ENCODE results near the gene UTP11.

UTP11 gene

GRCh38 chr1:38062361-38063288 lies 50.1 kb downstream of the UTP11 start:
- H3K4me1 ChIP-seq (ENCODE audit: low read depth, poor library complexity, severe bottlenecking): peaks cover 5% of the 10 kb centered on the region

GRCh38 chr1:38063616-38064015 lies 51.1 kb downstream of the UTP11 start:
- TF ChIP-seq, protein P1, sequence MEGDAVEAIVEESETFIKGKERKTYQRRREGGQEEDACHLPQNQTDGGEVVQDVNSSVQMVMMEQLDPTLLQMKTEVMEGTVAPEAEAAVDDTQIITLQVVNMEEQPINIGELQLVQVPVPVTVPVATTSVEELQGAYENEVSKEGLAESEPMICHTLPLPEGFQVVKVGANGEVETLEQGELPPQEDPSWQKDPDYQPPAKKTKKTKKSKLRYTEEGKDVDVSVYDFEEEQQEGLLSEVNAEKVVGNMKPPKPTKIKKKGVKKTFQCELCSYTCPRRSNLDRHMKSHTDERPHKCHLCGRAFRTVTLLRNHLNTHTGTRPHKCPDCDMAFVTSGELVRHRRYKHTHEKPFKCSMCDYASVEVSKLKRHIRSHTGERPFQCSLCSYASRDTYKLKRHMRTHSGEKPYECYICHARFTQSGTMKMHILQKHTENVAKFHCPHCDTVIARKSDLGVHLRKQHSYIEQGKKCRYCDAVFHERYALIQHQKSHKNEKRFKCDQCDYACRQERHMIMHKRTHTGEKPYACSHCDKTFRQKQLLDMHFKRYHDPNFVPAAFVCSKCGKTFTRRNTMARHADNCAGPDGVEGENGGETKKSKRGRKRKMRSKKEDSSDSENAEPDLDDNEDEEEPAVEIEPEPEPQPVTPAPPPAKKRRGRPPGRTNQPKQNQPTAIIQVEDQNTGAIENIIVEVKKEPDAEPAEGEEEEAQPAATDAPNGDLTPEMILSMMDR (conservative IDR thresholded peaks at IDR 0.05; ENCODE audit: low read depth, low read length): no peak
- H3K27ac ChIP-seq: no peak overlapping the region
- no peak overlapping the region for H2AFZ ChIP-seq (ENCODE audit: low read depth)
- H3K4me2 ChIP-seq: no peak overlapping the region
- no peak overlapping the region for H3K9ac ChIP-seq
- H3K4me1 ChIP-seq (ENCODE audit: low read depth, poor library complexity, severe bottlenecking): peaks cover 5% of the 10 kb centered on the region
- no peaks in the 10 kb centered on the region for H3K79me2 ChIP-seq (ENCODE audit: insufficient read depth, low read depth)
- H3K27me3 ChIP-seq (ENCODE audit: insufficient read depth, low read depth): no peaks in the 10 kb centered on the region
- no peaks in the 10 kb centered on the region for H3K36me3 ChIP-seq (ENCODE audit: insufficient read depth)
- no peak overlapping the region for H3K4me3 ChIP-seq (IDR thresholded peaks at IDR 0.05; ENCODE audit: insufficient read depth, low read depth, low read length)
- no peaks in the 10 kb centered on the region for H4K20me1 ChIP-seq (ENCODE audit: insufficient read depth)

More at GRCh38 chr1:38062361-38063288, 50.1 kb downstream of the UTP11 start:
- Histone ChIP-seq H3K27me3 (ENCODE audit: insufficient read depth, low read depth) (no peaks in the 10 kb centered on the region), H3K4me2 (no peak overlapping the region), H3K27ac (no peak overlapping the region), H3K79me2 (ENCODE audit: insufficient read depth, low read depth) (no peaks in the 10 kb centered on the region), H4K20me1 (ENCODE audit: insufficient read depth) (no peaks in the 10 kb centered on the region), H3K9ac (no peak overlapping the region), H3K36me3 (ENCODE audit: insufficient read depth) (no peaks in the 10 kb centered on the region), H2AFZ (ENCODE audit: low read depth) (no peak overlapping the region; the same call in 1 of the 2 replicates), H3K4me3 (IDR thresholded peaks at IDR 0.05; ENCODE audit: insufficient read depth, low read depth, low read length) (no peak overlapping the region)
- TF ChIP-seq, protein P1 (conservative IDR thresholded peaks at IDR 0.05; ENCODE audit: low read depth, low read length): no peak

DNA sequence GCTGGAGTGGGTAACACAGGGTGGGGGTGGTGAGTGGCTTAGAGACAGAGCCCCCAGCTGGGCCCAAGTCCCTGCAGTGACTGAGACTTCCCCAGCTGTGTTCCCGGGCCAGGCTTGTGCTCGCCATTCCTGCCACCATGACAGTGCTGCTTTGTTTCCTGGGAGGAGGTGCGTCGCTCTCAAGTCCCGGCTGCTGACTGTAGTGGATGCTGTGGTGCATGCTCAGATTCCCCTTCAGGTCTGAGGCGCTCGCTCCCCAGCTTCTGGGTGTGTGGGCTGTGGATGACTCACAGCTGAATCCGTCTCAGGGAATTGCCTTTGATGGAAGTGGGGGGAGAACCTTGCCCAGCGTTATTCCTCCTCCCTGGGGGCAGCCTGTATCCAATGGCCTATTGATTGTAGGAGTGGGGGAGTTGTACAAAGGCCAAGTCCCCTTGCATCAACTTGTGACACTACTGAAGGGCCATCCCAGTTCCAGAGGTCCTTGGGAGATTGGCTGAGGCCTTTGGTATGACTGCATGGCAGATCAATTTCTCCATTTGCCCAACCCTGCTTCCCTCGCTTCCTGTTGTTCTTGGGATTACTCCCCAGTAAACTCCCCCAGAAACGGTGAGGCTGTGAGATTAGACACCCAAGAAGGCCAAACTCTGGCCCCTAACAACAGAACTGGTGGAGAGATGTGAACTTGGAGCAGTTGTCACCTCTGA lies 51.8 kb downstream of the UTP11 start:
- H3K27ac ChIP-seq: no peak overlapping the region
- H3K36me3 ChIP-seq (ENCODE audit: insufficient read depth): no peaks in the 10 kb centered on the region
- H4K20me1 ChIP-seq (ENCODE audit: insufficient read depth): no peaks in the 10 kb centered on the region
- TF ChIP-seq, protein P1 (conservative IDR thresholded peaks at IDR 0.05; ENCODE audit: low read depth, low read length): no peak
- H3K27me3 ChIP-seq (ENCODE audit: insufficient read depth, low read depth): no peaks in the 10 kb centered on the region
- H2AFZ ChIP-seq (ENCODE audit: low read depth): no peak overlapping the region
- no peak overlapping the region for H3K9ac ChIP-seq
- H3K4me3 ChIP-seq (IDR thresholded peaks at IDR 0.05; ENCODE audit: insufficient read depth, low read depth, low read length): no peak overlapping the region
- H3K4me2 ChIP-seq: no peak overlapping the region
- H3K79me2 ChIP-seq (ENCODE audit: insufficient read depth, low read depth): no peaks in the 10 kb centered on the region
- H3K4me1 ChIP-seq (ENCODE audit: low read depth, poor library complexity, severe bottlenecking): peaks cover 5% of the 10 kb centered on the region

GRCh38 chr1:38068220-38068979 lies 55.9 kb downstream of the UTP11 start:
- no peak overlapping the region for H3K27ac ChIP-seq
- no peaks in the 10 kb centered on the region for H3K79me2 ChIP-seq (ENCODE audit: insufficient read depth, low read depth)
- no peaks in the 10 kb centered on the region for H3K4me1 ChIP-seq (ENCODE audit: low read depth, poor library complexity, severe bottlenecking)
- H3K4me2 ChIP-seq: no peak overlapping the region
- no peaks in the 10 kb centered on the region for H3K36me3 ChIP-seq (ENCODE audit: insufficient read depth)
- TF ChIP-seq, protein P1 (conservative IDR thresholded peaks at IDR 0.05; ENCODE audit: low read depth, low read length): no peak
- no peak overlapping the region for H2AFZ ChIP-seq (ENCODE audit: low read depth)
- no peaks in the 10 kb centered on the region for H4K20me1 ChIP-seq (ENCODE audit: insufficient read depth)
- no peak overlapping the region for H3K4me3 ChIP-seq (IDR thresholded peaks at IDR 0.05; ENCODE audit: insufficient read depth, low read depth, low read length)
- no peaks in the 10 kb centered on the region for H3K27me3 ChIP-seq (ENCODE audit: insufficient read depth, low read depth)
- no peak overlapping the region for H3K9ac ChIP-seq

Measured in KMS-11 (cell line).